IPS-NIHi7 (cell line): Measurements from ENCODE around the gene KCTD13.
A peak's percentile ranks its signal among the peaks of the same experiment; 100 is the strongest.
"Not testable (repeated sequence)": the region's sequence is repeated elsewhere in the genome, so short reads cannot be mapped to it uniquely, and the experiment has no call there.

Source experiments
- DNase-seq: peaks from one replicate; pipeline ENCODE4 v3.0.0; 2012; ENCODE audit warnings: mixed read lengths; ENCODE audit errors: extremely low spot score

The KCTD13 gene

GRCh38 chr16:29947897-29948296, 21.9 kb upstream of the KCTD13 start:
- no peak for DNase-seq

- DNase-seq: peak; percentile 77
Measured at GRCh38 chr16:29943846-29944799, 18.1 kb upstream of the KCTD13 start.

- no peak for DNase-seq
Measured at GRCh38 chr16:29940656-29941055, 14.6 kb upstream of the KCTD13 start.

GRCh38 chr16:29931750-29932149, 5.7 kb upstream of the KCTD13 start:
- DNase-seq: not testable (repeated sequence)

- DNase-seq: no peak
Measured at GRCh38 chr16:29927070-29927905, 1.3 kb upstream of the KCTD13 start.

GRCh38 chr16:29926711-29927052, 656 bp upstream of the KCTD13 start:
- no peak for DNase-seq

GRCh38 chr16:29925105-29925756, 795 bp downstream of the KCTD13 start:
- no peak for DNase-seq

GRCh38 chr16:29922986-29923501, 3.0 kb downstream of the KCTD13 start:
- DNase-seq: no peak

GRCh38 chr16:29922326-29922725, 3.7 kb downstream of the KCTD13 start:
- no peak for DNase-seq

- no peak for DNase-seq
Measured at GRCh38 chr16:29921034-29921385, 5.0 kb downstream of the KCTD13 start.

GRCh38 chr16:29920288-29921033, 5.6 kb downstream of the KCTD13 start:
- no peak for DNase-seq

GRCh38 chr16:29916979-29917378, 9.0 kb downstream of the KCTD13 start:
- no peak for DNase-seq

- DNase-seq: no peak
Measured at GRCh38 chr16:29915590-29916247, 10.3 kb downstream of the KCTD13 start.

GRCh38 chr16:29913514-29913913, 12.5 kb downstream of the KCTD13 start:
- DNase-seq: no peak

- DNase-seq: no peak
Measured at GRCh38 chr16:29912087-29912486, 13.9 kb downstream of the KCTD13 start.

- DNase-seq: no peak
Measured at GRCh38 chr16:29911676-29912010, 14.4 kb downstream of the KCTD13 start.

GRCh38 chr16:29910819-29911675, 15.0 kb downstream of the KCTD13 start:
- no peak for DNase-seq

- DNase-seq: not testable (repeated sequence)
Measured at GRCh38 chr16:29909851-29910250, 16.2 kb downstream of the KCTD13 start.

GRCh38 chr16:29909391-29909790, 16.6 kb downstream of the KCTD13 start:
- DNase-seq: no peak

- DNase-seq: no peak
Measured at GRCh38 chr16:29908719-29909220, 17.3 kb downstream of the KCTD13 start.
